K562 (cell line): ENCODE measurements around the gene MRPL40. TPM values are rescaled to one million over a fixed set of nuclear protein-coding genes. Genes with fewer than 3 reads are reported as not detected.

Experiments used
- BDP1 ChIP-seq: IDR thresholded peaks from 3 replicates; pipeline ENCODE4 v1.6.1; 2011; ENCODE audit not compliant: insufficient read length, insufficient read depth
- BRD9 ChIP-seq: fragments of 450-650 bp; IDR thresholded peaks from 2 replicates; pipeline ENCODE4 v1.6.1; 2018; ENCODE audit warnings: low read depth; ENCODE audit not compliant: partially characterized antibody
- CHD2 ChIP-seq: IDR thresholded peaks from 2 replicates; pipeline ENCODE4 v1.6.1; 2011; ENCODE audit warnings: low read depth, low read length
- GMEB1 ChIP-seq: fragments of 250-450 bp; sonication (Bioruptor Pico); IDR thresholded peaks from 2 replicates; pipeline ENCODE4 v1.4.0; 2020; ENCODE audit warnings: mild to moderate bottlenecking
- MAFK ChIP-seq: IDR thresholded peaks from 2 replicates; pipeline ENCODE4 v1.6.1; 2011; ENCODE audit warnings: low read length, improper control_type of control experiment
- MBD2 ChIP-seq: sonication (generic); IDR thresholded peaks from 2 replicates; pipeline ENCODE4 v1.6.1; 2016; ENCODE audit warnings: low read depth, borderline replicate concordance
- MECOM ChIP-seq: fragments of 250-450 bp; sonication (Bioruptor Pico); IDR thresholded peaks from 2 replicates; pipeline ENCODE4 v1.8.0; 2022; ENCODE audit warnings: inconsistent platforms
- MTA3 ChIP-seq: fragments of 450-650 bp; formaldehyde crosslinking; IDR thresholded peaks from 2 replicates; pipeline ENCODE4 v1.6.1; 2017; ENCODE audit warnings: mild to moderate bottlenecking, borderline replicate concordance
- MYNN ChIP-seq, 2 experiments: sonication (generic); formaldehyde crosslinking in 1 of 2; IDR thresholded peaks; 2 replicates each; pipeline versions ENCODE4 v1.5.0 to v1.6.1; 2016 to 2020; ENCODE audit warnings: antibody characterized with exemption in 1 of 2, missing genetic modification reagents in 1 of 2
- RNF2 ChIP-seq: sonication (generic); IDR thresholded peaks from 2 replicates; pipeline ENCODE4 v1.6.1; 2016
- SFPQ ChIP-seq: fragments of 200-400 bp; formaldehyde crosslinking; IDR thresholded peaks from 2 replicates; pipeline ENCODE4 v1.6.1; 2017; ENCODE audit warnings: mild to moderate bottlenecking, low read depth, low read length, moderate library complexity
- TAL1 ChIP-seq: fragments of 450-650 bp; IDR thresholded peaks from 2 replicates; pipeline ENCODE4 v1.6.1; 2016; ENCODE audit warnings: mild to moderate bottlenecking
- TEAD4 ChIP-seq, 2 experiments: sonication (generic) in 1 of 2; formaldehyde crosslinking in 1 of 2; IDR thresholded peaks; 2 replicates each; pipeline versions ENCODE4 v1.6.1 to v1.8.0; 2012 to 2022; ENCODE audit warnings: borderline replicate concordance in 1 of 2, inconsistent platforms in 1 of 2, low read length in 1 of 2, mild to moderate bottlenecking in 1 of 2, missing genetic modification reagents in 1 of 2
- ZKSCAN8 ChIP-seq: fragments of 200-800 bp; sonication (Bioruptor generic); IDR thresholded peaks from 2 replicates; pipeline ENCODE4 v1.6.1; 2016; ENCODE audit warnings: missing genetic modification characterization, missing compliant biosample characterization
- ZNF175 ChIP-seq: fragments of 200-800 bp; sonication (Bioruptor generic); IDR thresholded peaks from 2 replicates; pipeline ENCODE4 v1.6.1; 2016; ENCODE audit warnings: low read depth, mild to moderate bottlenecking, missing genetic modification characterization, missing compliant biosample characterization
- ZNF316 ChIP-seq: fragments of 450-650 bp; IDR thresholded peaks from 2 replicates; pipeline ENCODE4 v1.6.1; 2016
- ZSCAN29 ChIP-seq: fragments of 450-650 bp; IDR thresholded peaks from 2 replicates; pipeline ENCODE4 v1.6.1; 2017
- polyA plus RNA-seq, 8 experiments: library from polyadenylated mRNA; depleted of rRNA in 4 of 8; stranded (reverse) in 5 of 8; unstranded in 3 of 8; fragments of >200 nt; fragmentation: Nextera tagmentation in 2 of 8; fragmentation: Illumina TruSeq in 1 of 8; extraction: Ambion mirVana in 2 of 8; extraction: Trizol in 1 of 8; gene quantifications; 2 replicates each; pipeline versions ENCODE4 v1.2.1 to v1.2.3, GENCODE V29; 2011 to 2014; ENCODE audit warnings: inconsistent platforms in 1 of 8, missing spikeins in 1 of 8
- total RNA-seq, 7 experiments: library from RNA; depleted of rRNA in 6 of 7; stranded (reverse); fragments of >200 nt in 6 of 7; fragmentation: Illumina TruSeq in 2 of 7; extraction: Trizol in 2 of 7; gene quantifications; 2 replicates each; pipeline versions ENCODE4 v1.2.1 to v1.2.3, GENCODE V29; 2011 to 2021; ENCODE audit warnings: low replicate concordance in 1 of 7
- TF ChIP-seq, protein P1 (sequence below): fragments of 450-650 bp; formaldehyde crosslinking; conservative IDR thresholded peaks from 2 replicates; pipeline ENCODE4 v1.4.0; 2022; ENCODE audit warnings: mild to moderate bottlenecking, missing genetic modification characterization
- TF ChIP-seq, protein P2 (sequence below): sonication (generic); formaldehyde crosslinking; IDR thresholded peaks from 2 replicates; pipeline ENCODE4 v1.9.0; 2022; ENCODE audit warnings: mild to moderate bottlenecking, missing genetic modification reagents
- TF ChIP-seq, protein P3 (sequence below): IDR thresholded peaks from 2 replicates; pipeline ENCODE4 v1.6.1; 2014; ENCODE audit warnings: antibody characterized with exemption
- TF ChIP-seq, protein P4 (sequence below): fragments of 250-450 bp; sonication (Bioruptor Pico); IDR thresholded peaks from 2 replicates; pipeline ENCODE4 v1.5.0; 2020; ENCODE audit warnings: mild to moderate bottlenecking

Gene MRPL40
- total and polyA plus RNA-seq, 9 of the 15 experiments (the other 6 are each of a cell fraction or from before 2014, with no cell fraction given): 132 to 652 (median 208) TPM

DNA sequence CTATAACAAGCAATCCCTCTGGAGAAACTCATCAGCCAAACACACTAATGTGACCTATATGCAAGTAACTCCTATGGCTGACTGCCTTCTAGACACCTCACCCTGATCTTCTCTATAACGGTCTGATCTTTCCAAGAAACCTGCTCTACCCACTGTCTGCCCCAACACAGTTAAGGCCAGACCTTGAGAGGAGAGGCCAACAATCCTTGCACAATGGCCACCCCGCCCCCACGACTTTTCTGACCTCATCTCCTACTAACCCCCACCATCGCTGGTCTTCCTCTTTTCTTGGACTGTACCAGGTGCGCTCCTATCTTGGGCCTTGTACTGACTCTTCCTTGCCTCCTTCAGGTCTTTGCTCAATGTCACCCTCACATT, 13.3 kb upstream of the MRPL40 start (continued):
- TF ChIP-seq RNF2 (peak; percentile 83; the same call in 1 of the 2 replicates), MAFK (peak; percentile 5; the same call in 1 of the 2 replicates), BRD9 (peak; percentile 86), SFPQ (no peak), ZKSCAN8 (CRISPR knock-in tag) (0 out of 2 replicates have a peak, but pooled peaks have one; percentile 48), MBD2 (0 out of 2 replicates have a peak, but pooled peaks have one; percentile 50), MECOM (CRISPR knock-in tag) (peak; percentile 75), ZNF316 (no peak), MYNN (IDR thresholded peaks at IDR 0.05) (peak; percentile 80; the same call in 1 of the 2 replicates), MYNN (CRISPR knock-in tag; IDR thresholded peaks at IDR 0.05) (no peak), ZSCAN29 (no peak), TAL1 (0 out of 2 replicates have a peak, but pooled peaks have one; percentile 89), TEAD4 (IDR thresholded peaks at IDR 0.05; ENCODE audit: low read length) (peak; percentile 88), TEAD4 (CRISPR knock-in tag; IDR thresholded peaks at IDR 0.05; ENCODE audit: borderline replicate concordance) (no peak), CHD2 (peak; percentile 60), MTA3 (peak; percentile 95), GMEB1 (peak; percentile 24; the same call in 1 of the 2 replicates), ZNF175 (CRISPR knock-in tag) (0 out of 2 replicates have a peak, but pooled peaks have one; percentile 44), BDP1 (no peak)
- TF ChIP-seq, protein P1, sequence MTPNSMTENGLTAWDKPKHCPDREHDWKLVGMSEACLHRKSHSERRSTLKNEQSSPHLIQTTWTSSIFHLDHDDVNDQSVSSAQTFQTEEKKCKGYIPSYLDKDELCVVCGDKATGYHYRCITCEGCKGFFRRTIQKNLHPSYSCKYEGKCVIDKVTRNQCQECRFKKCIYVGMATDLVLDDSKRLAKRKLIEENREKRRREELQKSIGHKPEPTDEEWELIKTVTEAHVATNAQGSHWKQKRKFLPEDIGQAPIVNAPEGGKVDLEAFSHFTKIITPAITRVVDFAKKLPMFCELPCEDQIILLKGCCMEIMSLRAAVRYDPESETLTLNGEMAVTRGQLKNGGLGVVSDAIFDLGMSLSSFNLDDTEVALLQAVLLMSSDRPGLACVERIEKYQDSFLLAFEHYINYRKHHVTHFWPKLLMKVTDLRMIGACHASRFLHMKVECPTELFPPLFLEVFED (CRISPR knock-in tag): peak; percentile 89; the same call in 1 of the 2 replicates
- TF ChIP-seq, protein P2, sequence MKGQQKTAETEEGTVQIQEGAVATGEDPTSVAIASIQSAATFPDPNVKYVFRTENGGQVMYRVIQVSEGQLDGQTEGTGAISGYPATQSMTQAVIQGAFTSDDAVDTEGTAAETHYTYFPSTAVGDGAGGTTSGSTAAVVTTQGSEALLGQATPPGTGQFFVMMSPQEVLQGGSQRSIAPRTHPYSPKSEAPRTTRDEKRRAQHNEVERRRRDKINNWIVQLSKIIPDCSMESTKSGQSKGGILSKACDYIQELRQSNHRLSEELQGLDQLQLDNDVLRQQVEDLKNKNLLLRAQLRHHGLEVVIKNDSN (CRISPR knock-in tag): no peak
- TF ChIP-seq, protein P3, sequence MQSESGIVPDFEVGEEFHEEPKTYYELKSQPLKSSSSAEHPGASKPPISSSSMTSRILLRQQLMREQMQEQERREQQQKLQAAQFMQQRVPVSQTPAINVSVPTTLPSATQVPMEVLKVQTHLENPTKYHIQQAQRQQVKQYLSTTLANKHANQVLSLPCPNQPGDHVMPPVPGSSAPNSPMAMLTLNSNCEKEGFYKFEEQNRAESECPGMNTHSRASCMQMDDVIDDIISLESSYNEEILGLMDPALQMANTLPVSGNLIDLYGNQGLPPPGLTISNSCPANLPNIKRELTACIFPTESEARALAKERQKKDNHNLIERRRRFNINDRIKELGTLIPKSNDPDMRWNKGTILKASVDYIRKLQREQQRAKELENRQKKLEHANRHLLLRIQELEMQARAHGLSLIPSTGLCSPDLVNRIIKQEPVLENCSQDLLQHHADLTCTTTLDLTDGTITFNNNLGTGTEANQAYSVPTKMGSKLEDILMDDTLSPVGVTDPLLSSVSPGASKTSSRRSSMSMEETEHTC: no peak
- TF ChIP-seq, protein P4, sequence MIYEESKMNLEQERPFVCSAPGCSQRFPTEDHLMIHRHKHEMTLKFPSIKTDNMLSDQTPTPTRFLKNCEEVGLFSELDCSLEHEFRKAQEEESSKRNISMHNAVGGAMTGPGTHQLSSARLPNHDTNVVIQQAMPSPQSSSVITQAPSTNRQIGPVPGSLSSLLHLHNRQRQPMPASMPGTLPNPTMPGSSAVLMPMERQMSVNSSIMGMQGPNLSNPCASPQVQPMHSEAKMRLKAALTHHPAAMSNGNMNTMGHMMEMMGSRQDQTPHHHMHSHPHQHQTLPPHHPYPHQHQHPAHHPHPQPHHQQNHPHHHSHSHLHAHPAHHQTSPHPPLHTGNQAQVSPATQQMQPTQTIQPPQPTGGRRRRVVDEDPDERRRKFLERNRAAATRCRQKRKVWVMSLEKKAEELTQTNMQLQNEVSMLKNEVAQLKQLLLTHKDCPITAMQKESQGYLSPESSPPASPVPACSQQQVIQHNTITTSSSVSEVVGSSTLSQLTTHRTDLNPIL (CRISPR knock-in tag): no peak
